Measurements from ENCODE around the gene SH2D4B. TPM values are rescaled to one million over a fixed set of nuclear protein-coding genes. Genes with fewer than 3 reads are reported as not detected.

SH2D4B gene
- total RNA-seq, 4 donors from 2014 or later: not detected

DNA sequence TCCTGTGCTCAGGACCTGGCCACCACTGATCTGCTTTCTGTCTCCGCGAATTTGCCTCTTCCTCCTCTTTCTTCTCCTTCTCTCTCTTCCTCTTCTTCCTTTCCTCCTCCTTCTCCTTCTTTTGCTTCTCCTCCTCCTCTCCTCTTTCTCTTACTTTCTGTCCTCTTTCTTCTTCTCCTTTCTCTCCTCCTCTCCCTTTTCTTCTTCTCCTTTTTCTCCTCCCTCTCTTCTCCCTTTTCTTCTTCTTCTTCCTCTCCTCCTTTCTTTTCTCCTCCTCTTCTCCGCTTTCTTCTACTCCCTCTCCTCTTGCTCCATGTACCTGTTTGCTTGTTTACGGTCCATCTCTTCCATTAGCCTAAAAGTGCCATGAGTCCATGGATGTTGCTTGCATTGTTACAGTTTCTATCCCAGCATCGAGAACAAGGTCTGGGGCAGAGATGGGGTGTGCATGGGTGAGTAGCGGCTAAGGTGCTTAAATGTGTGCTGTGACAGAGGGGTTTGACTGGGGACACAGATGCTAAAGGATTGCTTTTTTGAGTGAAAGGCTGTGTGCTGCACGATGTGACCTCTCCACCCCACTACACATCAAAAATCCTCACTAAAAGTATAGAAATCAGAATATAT lies 7.7 kb downstream of the SH2D4B start:
- Histone ChIP-seq H3K4me3 (no peak overlapping the region), H3K27me3 (no peaks in the 10 kb centered on the region), H3K27ac (no peak overlapping the region), H3K4me1 (peaks cover 0 to 4% (median 0%) of the 10 kb centered on the region in 4 donors), H3K36me3 (no peaks in the 10 kb centered on the region), H3K9me3 (no peaks in the 10 kb centered on the region)
- no peak for DNase-seq
- TF ChIP-seq, protein P1, sequence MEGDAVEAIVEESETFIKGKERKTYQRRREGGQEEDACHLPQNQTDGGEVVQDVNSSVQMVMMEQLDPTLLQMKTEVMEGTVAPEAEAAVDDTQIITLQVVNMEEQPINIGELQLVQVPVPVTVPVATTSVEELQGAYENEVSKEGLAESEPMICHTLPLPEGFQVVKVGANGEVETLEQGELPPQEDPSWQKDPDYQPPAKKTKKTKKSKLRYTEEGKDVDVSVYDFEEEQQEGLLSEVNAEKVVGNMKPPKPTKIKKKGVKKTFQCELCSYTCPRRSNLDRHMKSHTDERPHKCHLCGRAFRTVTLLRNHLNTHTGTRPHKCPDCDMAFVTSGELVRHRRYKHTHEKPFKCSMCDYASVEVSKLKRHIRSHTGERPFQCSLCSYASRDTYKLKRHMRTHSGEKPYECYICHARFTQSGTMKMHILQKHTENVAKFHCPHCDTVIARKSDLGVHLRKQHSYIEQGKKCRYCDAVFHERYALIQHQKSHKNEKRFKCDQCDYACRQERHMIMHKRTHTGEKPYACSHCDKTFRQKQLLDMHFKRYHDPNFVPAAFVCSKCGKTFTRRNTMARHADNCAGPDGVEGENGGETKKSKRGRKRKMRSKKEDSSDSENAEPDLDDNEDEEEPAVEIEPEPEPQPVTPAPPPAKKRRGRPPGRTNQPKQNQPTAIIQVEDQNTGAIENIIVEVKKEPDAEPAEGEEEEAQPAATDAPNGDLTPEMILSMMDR (IDR thresholded peaks at IDR 0.05): no peak
- no peak for TF ChIP-seq POLR2A (IDR thresholded peaks at IDR 0.05)

DNA sequence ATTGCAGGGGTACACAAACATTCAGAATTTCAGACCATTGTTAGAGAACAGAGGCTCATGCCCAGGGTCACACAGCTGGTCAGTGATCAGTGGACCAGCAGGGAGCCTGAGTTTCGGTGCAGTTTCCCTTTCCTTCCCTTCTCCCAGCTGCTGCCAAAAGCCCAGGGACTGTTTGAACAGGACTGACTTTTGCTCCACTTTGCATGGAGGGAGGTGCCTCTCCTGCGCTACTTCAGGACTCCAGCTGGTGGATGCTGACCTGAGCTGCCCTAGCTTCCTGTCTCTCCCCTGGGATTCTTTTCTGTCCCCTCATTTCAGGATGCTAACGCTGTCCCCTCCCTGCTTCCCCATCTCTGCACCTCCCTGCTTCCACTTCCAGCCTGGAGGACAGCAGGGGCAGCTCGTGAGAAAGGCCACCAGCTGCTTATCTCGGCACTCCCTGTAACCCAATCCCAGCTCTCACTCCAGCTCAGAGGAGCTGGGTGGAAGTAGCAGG lies 14.5 kb downstream of the SH2D4B start:
- Histone ChIP-seq H3K27ac (no peak overlapping the region), H3K4me1 (no peaks in the 10 kb centered on the region), H3K36me3 (no peaks in the 10 kb centered on the region), H3K27me3 (no peaks in the 10 kb centered on the region), H3K4me3 (no peak overlapping the region), H3K9me3 (no peaks in the 10 kb centered on the region)
- TF ChIP-seq POLR2A (IDR thresholded peaks at IDR 0.05): no peak
- TF ChIP-seq, protein P1 (IDR thresholded peaks at IDR 0.05): peak in 1 of 6 experiments; percentile 1
- no peak for DNase-seq

DNA sequence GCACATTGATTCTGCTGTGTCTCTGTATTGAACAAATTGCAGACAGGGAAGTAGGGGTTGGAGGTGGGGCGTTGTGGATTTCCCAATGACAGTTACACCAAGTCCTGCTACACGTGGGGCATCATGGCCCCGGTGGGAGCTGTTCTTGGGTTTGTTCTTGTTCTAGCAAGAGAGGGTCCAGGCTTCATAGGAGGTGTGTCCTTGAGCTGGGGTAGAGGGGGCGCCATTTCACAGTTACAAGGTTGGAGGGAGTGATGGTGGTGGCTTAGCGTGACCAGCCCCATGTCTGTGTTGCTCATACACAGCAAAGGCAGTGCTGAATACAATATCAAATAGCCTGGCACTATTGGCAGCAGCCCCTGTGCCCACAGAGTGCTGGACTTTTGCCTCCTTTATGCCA lies 15.7 kb downstream of the SH2D4B start:
- Histone ChIP-seq H3K9me3 (no peaks in the 10 kb centered on the region), H3K4me3 (no peak overlapping the region), H3K27me3 (no peaks in the 10 kb centered on the region), H3K27ac (no peak overlapping the region), H3K4me1 (no peaks in the 10 kb centered on the region), H3K36me3 (no peaks in the 10 kb centered on the region)
- no peak for DNase-seq
- TF ChIP-seq, protein P1 (IDR thresholded peaks at IDR 0.05): no peak
- TF ChIP-seq POLR2A (IDR thresholded peaks at IDR 0.05): no peak

GRCh38 chr10:80554050-80554449 lies 16.3 kb downstream of the SH2D4B start:
- no peak for TF ChIP-seq POLR2A (IDR thresholded peaks at IDR 0.05)
- TF ChIP-seq, protein P1 (IDR thresholded peaks at IDR 0.05): no peak
- Histone ChIP-seq H3K4me3 (no peak overlapping the region), H3K36me3 (no peaks in the 10 kb centered on the region), H3K27me3 (no peaks in the 10 kb centered on the region), H3K4me1 (no peaks in the 10 kb centered on the region), H3K27ac (no peak overlapping the region), H3K9me3 (no peaks in the 10 kb centered on the region)
- DNase-seq: no peak

- H3K27me3 ChIP-seq: no peaks in the 10 kb centered on the region
- H3K4me3 ChIP-seq: no peak overlapping the region
- H3K36me3 ChIP-seq: no peaks in the 10 kb centered on the region
- no peaks in the 10 kb centered on the region for H3K9me3 ChIP-seq
- TF ChIP-seq, protein P1 (IDR thresholded peaks at IDR 0.05): no peak
- no peak for TF ChIP-seq POLR2A (IDR thresholded peaks at IDR 0.05)
- no peak overlapping the region for H3K27ac ChIP-seq
- no peaks in the 10 kb centered on the region for H3K4me1 ChIP-seq
- DNase-seq: no peak
Measured at GRCh38 chr10:80555415-80555814, 17.7 kb downstream of the SH2D4B start.
